Neuronal stem cell (in vitro differentiated cells): ENCODE data around the gene ARSG.

Experiments
- DNase-seq: peaks from one replicate; pipeline ENCODE4 v3.0.0-alpha.2; 2013; ENCODE audit warnings: low spot score
- H2AFZ ChIP-seq: one replicate; pipeline ENCODE4 v1.6.1; 2013; ENCODE audit warnings: mild to moderate bottlenecking, low read length, inconsistent platforms
- H2AK5ac ChIP-seq: 2 replicates; pipeline ENCODE4 v1.6.1; 2013; ENCODE audit warnings: low read depth, mild to moderate bottlenecking, inconsistent platforms, low read length, moderate library complexity, mixed read lengths
- H2BK120ac ChIP-seq: 2 replicates; pipeline ENCODE4 v1.6.1; 2013; ENCODE audit warnings: low read depth, mild to moderate bottlenecking, inconsistent platforms, low read length, moderate library complexity, mixed read lengths
- H2BK12ac ChIP-seq: one replicate; pipeline ENCODE4 v1.6.1; 2013; ENCODE audit warnings: low read length, inconsistent platforms
- H2BK15ac ChIP-seq: 2 replicates; pipeline ENCODE4 v1.6.1; 2013; ENCODE audit warnings: mild to moderate bottlenecking, low read length, inconsistent platforms, mixed read lengths
- H2BK5ac ChIP-seq: one replicate; pipeline ENCODE4 v1.6.1; 2013; ENCODE audit warnings: inconsistent platforms, mild to moderate bottlenecking, low read length, moderate library complexity
- H3K14ac ChIP-seq: one replicate; pipeline ENCODE4 v1.6.1; 2013; ENCODE audit warnings: low read length, inconsistent platforms
- H3K18ac ChIP-seq: 2 replicates; pipeline ENCODE4 v1.6.1; 2013; ENCODE audit warnings: low read length, inconsistent platforms
- H3K23ac ChIP-seq: 2 replicates; pipeline ENCODE4 v1.6.1; 2013; ENCODE audit warnings: low read depth, mild to moderate bottlenecking, mixed read lengths, low read length, inconsistent platforms; ENCODE audit not compliant: poor library complexity
- H3K27ac ChIP-seq: replicated peaks from 3 replicates; pipeline ENCODE4 v1.5.1; 2013; ENCODE audit warnings: low read length, inconsistent platforms
- H3K27me3 ChIP-seq, 3 experiments: 2 replicates each; pipeline ENCODE4 v1.6.1; 2013; ENCODE audit warnings: low read length in 3 of 3, mild to moderate bottlenecking in 2 of 3, inconsistent platforms in 1 of 3, low read depth in 1 of 3, mixed read lengths in 1 of 3, moderate library complexity in 1 of 3; ENCODE audit not compliant: control insufficient read depth in 3 of 3, insufficient read depth in 3 of 3
- H3K36me3 ChIP-seq, 2 donors: replicated peaks in 1 of 2; 2 replicates each; pipeline ENCODE4 v1.6.1; 2013; ENCODE audit warnings: low read length in 2 of 2; ENCODE audit not compliant: control insufficient read depth in 2 of 2, insufficient read depth in 2 of 2
- H3K4ac ChIP-seq: 2 replicates; pipeline ENCODE4 v1.6.1; 2013; ENCODE audit warnings: inconsistent platforms, mild to moderate bottlenecking, low read length, moderate library complexity
- H3K4me1 ChIP-seq, 2 donors: 1 replicate in 1 of 2; 2 replicates in 1 of 2; pipeline ENCODE4 v1.6.1; 2013; ENCODE audit warnings: low read length in 2 of 2, low read depth in 1 of 2; ENCODE audit not compliant: control insufficient read depth in 2 of 2, insufficient read depth in 1 of 2
- H3K4me2 ChIP-seq: one replicate; pipeline ENCODE4 v1.6.1; 2013; ENCODE audit warnings: mild to moderate bottlenecking, low read length, inconsistent platforms; ENCODE audit not compliant: insufficient read depth, poor library complexity, severe bottlenecking
- H3K4me3 ChIP-seq, 2 donors: 2 replicates each; pipeline ENCODE4 v1.5.1; 2013; ENCODE audit warnings: low read length in 2 of 2, mild to moderate bottlenecking in 2 of 2, inconsistent platforms in 1 of 2, moderate library complexity in 1 of 2
- H3K79me1 ChIP-seq: one replicate; pipeline ENCODE4 v1.6.1; 2013; ENCODE audit warnings: low read depth, mild to moderate bottlenecking, inconsistent platforms, low read length, moderate library complexity
- H3K9ac ChIP-seq: one replicate; pipeline ENCODE4 v1.6.1; 2013; ENCODE audit warnings: mild to moderate bottlenecking, low read depth, low read length, inconsistent platforms; ENCODE audit not compliant: poor library complexity
- H3K9me3 ChIP-seq, 2 donors: replicated peaks in 1 of 2; 2 replicates each; pipeline versions ENCODE3 to v1.6.1; 2013; ENCODE audit warnings: low read length in 2 of 2, mild to moderate bottlenecking in 2 of 2, inconsistent platforms in 1 of 2, low read depth in 1 of 2, mixed read lengths in 1 of 2, moderate library complexity in 1 of 2; ENCODE audit not compliant: control insufficient read depth in 2 of 2, insufficient read depth in 1 of 2
- H4K8ac ChIP-seq: one replicate; pipeline ENCODE4 v1.6.1; 2013; ENCODE audit warnings: low read depth, mild to moderate bottlenecking, inconsistent platforms, low read length, moderate library complexity
- H4K91ac ChIP-seq: one replicate; pipeline ENCODE4 v1.6.1; 2013; ENCODE audit warnings: low read length, low read depth, mild to moderate bottlenecking, inconsistent platforms; ENCODE audit not compliant: poor library complexity
- WGBS, 2 donors: extraction: QIAGEN DNeasy Blood & Tissue Kit; methylation state at CpG; one replicate each; pipeline ENCODE4 v1.1.7; 2013; ENCODE audit warnings: missing lambda C conversion rate in 2 of 2, mixed read lengths in 1 of 2; ENCODE audit not compliant: insufficient read length in 2 of 2, insufficient replicate concordance in 1 of 2; ENCODE audit errors: extremely low coverage in 2 of 2; 5-methylcytosine and 5-hydroxymethylcytosine counted together

The ARSG gene

GRCh38 chr17:68394608-68395331 lies 103.5 kb downstream of the ARSG start:
- Histone ChIP-seq H3K27ac (no peak overlapping the region), H2BK5ac (no peak overlapping the region), H2AFZ (no peak overlapping the region), H3K4ac (no peak overlapping the region), H4K8ac (no peak overlapping the region), H3K23ac (no peak overlapping the region), H2BK15ac (no peak overlapping the region), H3K36me3 (peaks cover 0 to 18% of the 10 kb centered on the region in 2 donors), H4K91ac (no peak overlapping the region), H3K18ac (no peak overlapping the region), H2AK5ac (no peak overlapping the region), H3K9ac (no peak overlapping the region), H3K4me2 (no peak overlapping the region), H2BK120ac (no peak overlapping the region), H2BK12ac (no peak overlapping the region), H3K4me1 (peaks cover 3 to 5% of the 10 kb centered on the region in 2 donors), H3K4me3 (no peak overlapping the region), H3K79me1 (no peaks in the 10 kb centered on the region), H3K9me3 (peaks cover 2 to 17% of the 10 kb centered on the region in 2 donors), H3K14ac (no peak overlapping the region), H3K27me3 (no peaks in the 10 kb centered on the region)
- WGBS, 2 donors, result no CpG with 5 or more reads among the region's 12 CpGs
- DNase-seq, result no peak

- Histone ChIP-seq H3K27ac (no peak overlapping the region), H4K8ac (no peak overlapping the region), H3K18ac (no peak overlapping the region), H3K9me3 (peaks cover 2 to 17% of the 10 kb centered on the region in 2 donors), H2BK12ac (no peak overlapping the region), H3K27me3 (no peaks in the 10 kb centered on the region), H3K14ac (no peak overlapping the region), H3K36me3 (peaks cover 0 to 18% of the 10 kb centered on the region in 2 donors), H3K23ac (no peak overlapping the region), H3K4ac (no peak overlapping the region), H3K9ac (no peak overlapping the region), H4K91ac (no peak overlapping the region), H2BK5ac (no peak overlapping the region), H2AK5ac (no peak overlapping the region), H2AFZ (no peak overlapping the region), H3K4me3 (no peak overlapping the region), H3K4me2 (no peak overlapping the region), H2BK120ac (no peak overlapping the region), H2BK15ac (no peak overlapping the region), H3K4me1 (peaks cover 3 to 5% of the 10 kb centered on the region in 2 donors), H3K79me1 (no peaks in the 10 kb centered on the region)
- DNase-seq, result no peak
- WGBS, 2 donors, result no CpG with 5 or more reads among the region's 10 CpGs
These were observed 105.2 kb downstream of the ARSG start for GRCh38 chr17:68396226-68397107.

GRCh38 chr17:68397108-68397536 lies 105.8 kb downstream of the ARSG start:
- Histone ChIP-seq H3K9me3 (peaks cover 2 to 17% of the 10 kb centered on the region in 2 donors), H3K4ac (no peak overlapping the region), H2AFZ (no peak overlapping the region), H3K23ac (no peak overlapping the region), H3K79me1 (no peaks in the 10 kb centered on the region), H2BK120ac (no peak overlapping the region), H3K9ac (no peak overlapping the region), H4K8ac (no peak overlapping the region), H2BK5ac (no peak overlapping the region), H3K14ac (no peak overlapping the region), H3K4me1 (peaks cover 3 to 5% of the 10 kb centered on the region in 2 donors), H3K4me3 (no peak overlapping the region), H3K36me3 (peaks cover 0 to 18% of the 10 kb centered on the region in 2 donors), H2BK12ac (no peak overlapping the region), H3K27ac (no peak overlapping the region), H3K27me3 (no peaks in the 10 kb centered on the region), H3K18ac (no peak overlapping the region), H2AK5ac (no peak overlapping the region), H2BK15ac (no peak overlapping the region), H3K4me2 (no peak overlapping the region), H4K91ac (no peak overlapping the region)
- no CpG with 5 or more reads among the region's 7 CpGs for WGBS, 2 donors
- no peak for DNase-seq
